ENCODE measurements around the gene SGCD.

SGCD gene

DNA sequence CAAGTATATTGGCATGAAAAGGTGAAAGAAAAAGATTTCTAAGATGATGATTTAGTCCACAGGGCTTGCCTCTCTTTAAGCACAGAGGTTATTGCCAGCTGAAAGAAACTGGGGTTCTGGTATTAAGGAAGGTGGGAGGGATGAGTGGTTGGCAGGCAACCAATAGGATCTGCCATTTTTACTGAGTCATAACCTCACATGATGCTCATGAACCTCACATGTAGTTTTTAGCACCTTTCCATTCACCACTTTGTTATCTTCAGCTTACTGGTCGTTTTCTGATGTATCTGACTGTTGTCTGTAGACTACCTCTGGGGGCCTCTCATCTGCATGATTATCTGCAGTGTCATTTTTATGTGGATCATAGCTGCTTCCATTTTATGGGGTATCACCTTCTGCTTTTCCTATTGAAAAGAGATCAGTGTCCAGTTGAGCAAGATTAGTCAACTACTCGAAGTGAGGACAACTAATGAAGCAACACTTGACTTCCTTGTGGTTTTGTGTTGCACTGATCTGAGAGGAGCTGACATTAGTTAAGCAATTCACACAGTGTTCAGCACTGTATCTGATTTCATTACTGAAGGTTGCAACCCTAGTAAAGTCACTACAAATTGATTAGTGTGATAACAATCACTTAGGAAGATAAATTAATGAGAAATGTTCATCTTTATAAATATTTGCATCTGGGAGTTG lies 186.3 kb downstream of the SGCD start:
- H3K36me3 Mint-ChIP-seq (ENCODE audit: low read depth), result no peaks in the 10 kb centered on the region
- peaks cover 39% of the 10 kb centered on the region for H3K27me3 Mint-ChIP-seq
- H3K9me3 Mint-ChIP-seq, result peaks cover under 1% of the 10 kb centered on the region
- H3K4me3 Mint-ChIP-seq, result no peak overlapping the region
- no peak for DNase-seq
- no peak overlapping the region for H3K27ac Mint-ChIP-seq
- no peaks in the 10 kb centered on the region for H3K4me1 Mint-ChIP-seq (ENCODE audit: low read depth)

DNA sequence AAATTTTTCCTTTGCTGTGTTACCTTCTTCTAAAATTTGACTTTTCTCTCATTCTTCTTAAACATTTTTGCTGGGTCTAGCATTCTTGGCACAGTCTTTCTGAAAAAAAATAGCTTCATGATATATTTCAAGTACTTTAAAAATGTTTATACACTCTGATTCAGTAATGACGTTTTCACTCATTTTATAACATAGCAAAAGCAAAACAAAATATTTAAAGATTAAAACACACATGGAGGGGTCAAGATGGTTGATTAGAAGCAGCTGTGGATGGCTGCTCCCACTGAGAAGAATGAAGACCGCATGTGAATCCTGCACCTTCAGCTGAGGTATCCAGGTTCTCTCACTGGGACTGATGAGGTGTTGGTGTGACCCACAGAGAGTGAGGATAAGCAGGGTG lies 188.2 kb downstream of the SGCD start:
- Mint-ChIP-seq H3K4me1 (ENCODE audit: low read depth) (no peaks in the 10 kb centered on the region), H3K36me3 (ENCODE audit: low read depth) (no peaks in the 10 kb centered on the region), H3K9me3 (peaks cover 6% of the 10 kb centered on the region), H3K4me3 (no peak overlapping the region), H3K27me3 (peaks cover 34% of the 10 kb centered on the region), H3K27ac (no peak overlapping the region)
- DNase-seq, result no peak

DNA sequence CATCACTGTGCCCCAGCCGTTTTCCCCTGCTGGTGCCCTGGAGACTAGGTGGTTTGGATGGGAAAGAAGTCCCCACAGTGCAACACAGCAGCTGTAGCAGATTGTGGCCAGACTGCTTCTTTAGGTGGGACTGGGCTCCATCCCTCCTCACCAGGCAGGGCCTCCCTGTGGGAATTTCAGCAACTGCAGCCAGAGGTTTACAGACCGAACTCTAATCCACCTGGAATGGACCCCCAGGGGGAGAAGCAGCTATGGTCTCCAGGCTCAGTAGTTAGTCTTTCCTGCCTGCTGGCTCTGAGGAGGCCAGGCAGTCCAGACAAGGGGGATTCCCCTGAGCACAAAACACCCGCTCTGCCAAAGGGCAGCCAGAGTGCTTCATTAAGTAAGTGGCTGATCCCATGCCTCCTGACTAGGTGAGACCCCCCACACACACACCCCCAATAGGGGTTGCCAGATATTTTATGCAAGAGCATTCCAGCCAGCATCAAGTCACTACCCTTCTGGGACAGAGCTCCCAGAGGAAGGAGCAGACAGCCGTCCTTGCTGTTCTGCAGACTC lies 188.9 kb downstream of the SGCD start:
- no peaks in the 10 kb centered on the region for H3K36me3 Mint-ChIP-seq (ENCODE audit: low read depth)
- no peaks in the 10 kb centered on the region for H3K4me1 Mint-ChIP-seq (ENCODE audit: low read depth)
- H3K27me3 Mint-ChIP-seq, result peaks cover 34% of the 10 kb centered on the region
- H3K27ac Mint-ChIP-seq, result no peak overlapping the region
- DNase-seq, result no peak
- peaks cover 6% of the 10 kb centered on the region for H3K9me3 Mint-ChIP-seq
- H3K4me3 Mint-ChIP-seq, result no peak overlapping the region

DNA sequence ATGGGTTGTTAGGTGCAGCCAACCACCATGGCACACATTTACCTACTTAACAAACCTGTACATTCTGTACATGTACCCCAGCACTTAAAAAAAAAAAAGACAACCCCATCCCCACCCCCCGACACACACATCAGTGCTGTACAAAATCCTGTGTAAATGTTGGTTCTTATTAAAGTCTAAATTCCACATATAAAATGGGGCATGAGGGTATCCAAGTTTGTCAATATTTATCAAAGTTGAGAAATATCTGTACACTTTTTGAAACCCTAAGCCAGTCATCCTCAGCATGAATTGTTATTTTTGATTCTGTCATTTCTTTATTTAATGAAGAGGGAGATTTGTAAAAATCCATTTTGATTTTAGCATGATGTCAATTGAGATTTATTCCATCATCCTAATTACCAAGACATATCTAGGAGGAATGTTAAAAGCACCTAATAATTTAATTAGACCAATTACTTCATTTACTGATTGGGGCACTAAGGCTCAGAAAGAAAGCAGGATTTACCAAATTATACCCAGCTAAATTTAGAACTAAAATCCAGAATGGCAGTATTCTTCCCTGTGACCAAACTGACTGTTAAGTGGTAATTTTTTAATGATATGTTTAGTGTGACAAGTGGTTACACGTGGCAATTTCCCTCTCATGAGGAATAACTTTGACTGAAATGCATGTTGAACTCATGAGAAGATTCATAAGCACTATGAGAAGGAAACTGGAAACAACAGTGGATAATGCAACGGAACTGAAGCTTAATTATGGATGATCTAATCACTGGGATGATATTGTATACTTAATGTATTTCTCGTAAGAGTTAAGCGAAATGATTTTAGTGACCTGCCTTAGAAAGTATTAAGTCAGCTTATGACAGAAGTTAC lies 195.9 kb downstream of the SGCD start:
- Mint-ChIP-seq H3K36me3 (ENCODE audit: low read depth) (no peaks in the 10 kb centered on the region), H3K9me3 (peaks cover 9% of the 10 kb centered on the region), H3K4me1 (ENCODE audit: low read depth) (no peaks in the 10 kb centered on the region), H3K27me3 (peaks cover 9% of the 10 kb centered on the region), H3K4me3 (no peak overlapping the region), H3K27ac (no peak overlapping the region)
- DNase-seq, result no peak

DNA sequence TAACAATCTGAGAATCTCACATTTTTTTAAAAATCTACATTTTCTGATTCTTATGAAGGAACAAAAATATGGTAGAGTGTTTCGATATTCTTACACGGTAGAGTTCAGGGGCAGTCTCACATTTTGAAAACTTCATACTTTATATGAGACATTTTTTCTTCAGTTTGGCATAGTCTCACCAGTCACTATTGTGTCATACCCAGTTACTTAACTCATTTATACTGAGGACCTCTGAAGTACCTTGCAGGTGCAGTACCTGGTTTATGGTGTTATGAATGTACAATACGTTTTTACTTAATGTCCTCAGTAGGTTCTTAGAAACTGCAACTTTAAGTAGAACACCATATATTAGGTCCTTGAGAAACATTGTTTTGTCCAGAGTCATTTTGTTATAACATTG lies 196.6 kb downstream of the SGCD start:
- DNase-seq, result no peak
- H3K36me3 Mint-ChIP-seq (ENCODE audit: low read depth), result no peaks in the 10 kb centered on the region
- H3K9me3 Mint-ChIP-seq, result peaks cover 5% of the 10 kb centered on the region
- peaks cover 3% of the 10 kb centered on the region for H3K27me3 Mint-ChIP-seq
- H3K4me1 Mint-ChIP-seq (ENCODE audit: low read depth), result no peaks in the 10 kb centered on the region
- no peak overlapping the region for H3K27ac Mint-ChIP-seq
- no peak overlapping the region for H3K4me3 Mint-ChIP-seq

DNA sequence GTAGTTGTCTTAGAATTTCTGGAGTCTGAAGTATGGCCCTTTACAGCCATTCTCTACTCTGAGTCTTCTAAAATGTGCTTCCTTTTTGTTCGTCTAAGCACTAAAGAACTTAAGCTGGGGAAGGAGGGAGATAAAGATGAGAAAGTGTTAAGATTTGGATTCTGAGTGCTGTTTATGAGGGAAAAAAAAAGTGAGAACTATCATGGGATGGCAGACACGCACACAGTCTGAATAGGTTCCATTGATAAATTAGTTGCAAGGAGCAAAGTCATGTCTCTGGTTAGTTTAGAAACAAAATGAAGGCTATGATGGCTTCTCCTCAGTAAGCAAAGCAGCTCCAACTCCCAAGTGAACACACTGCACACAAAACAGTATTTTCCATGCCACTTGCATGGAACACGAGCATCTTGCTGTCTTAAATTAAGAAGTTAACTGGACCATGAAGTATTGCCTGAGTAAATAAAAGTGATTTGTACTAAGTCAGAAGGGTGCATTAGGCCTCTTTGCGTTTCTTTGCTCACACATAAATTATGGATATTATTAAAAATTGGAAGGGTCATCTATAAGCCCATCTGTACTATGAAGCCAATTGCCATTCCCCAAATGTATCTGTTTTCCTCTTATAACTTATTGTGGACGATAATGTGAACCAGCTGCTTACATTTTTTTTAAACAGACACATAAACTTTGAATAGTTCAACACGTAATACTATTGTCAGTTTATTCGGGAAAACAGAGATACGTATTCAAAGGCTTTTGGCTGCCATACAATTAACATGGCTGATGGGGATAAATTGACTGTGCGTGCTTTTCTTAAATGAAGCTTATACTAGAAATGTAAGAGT lies 199.3 kb downstream of the SGCD start:
- no peak overlapping the region for H3K4me3 Mint-ChIP-seq

DNA sequence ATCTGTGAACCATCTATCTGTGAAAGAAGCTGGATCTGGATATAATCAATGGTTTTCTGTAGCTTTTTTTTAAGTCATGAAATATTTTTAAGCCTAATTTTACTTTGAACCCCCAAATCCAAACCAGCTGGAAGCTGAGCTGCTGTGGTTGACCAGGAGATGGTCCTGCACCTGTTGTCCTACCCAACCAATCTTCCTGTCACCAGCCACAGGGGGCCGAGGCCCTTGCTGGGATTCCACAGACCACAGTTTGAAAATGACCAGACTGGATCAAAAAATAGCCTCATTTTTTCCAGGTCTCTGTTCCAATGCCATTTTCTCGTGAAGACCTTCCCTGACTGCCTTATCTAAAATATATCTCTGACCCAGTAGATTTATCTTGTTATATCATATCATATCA lies 200.6 kb downstream of the SGCD start:
- H3K9me3 Mint-ChIP-seq, result no peaks in the 10 kb centered on the region
- no peak overlapping the region for H3K27ac Mint-ChIP-seq
- H3K4me3 Mint-ChIP-seq, result no peak overlapping the region
- H3K4me1 Mint-ChIP-seq (ENCODE audit: low read depth), result no peaks in the 10 kb centered on the region
- H3K27me3 Mint-ChIP-seq, result peaks cover 5% of the 10 kb centered on the region
- DNase-seq, result no peak
- no peaks in the 10 kb centered on the region for H3K36me3 Mint-ChIP-seq (ENCODE audit: low read depth)

More for the DNA sequence above, 199.3 kb downstream of the SGCD start:
- Mint-ChIP-seq H3K36me3 (ENCODE audit: low read depth) (no peaks in the 10 kb centered on the region), H3K27ac (no peak overlapping the region), H3K9me3 (no peaks in the 10 kb centered on the region), H3K4me1 (ENCODE audit: low read depth) (no peaks in the 10 kb centered on the region), H3K27me3 (peaks cover 3% of the 10 kb centered on the region)
- DNase-seq, result no peak

DNA sequence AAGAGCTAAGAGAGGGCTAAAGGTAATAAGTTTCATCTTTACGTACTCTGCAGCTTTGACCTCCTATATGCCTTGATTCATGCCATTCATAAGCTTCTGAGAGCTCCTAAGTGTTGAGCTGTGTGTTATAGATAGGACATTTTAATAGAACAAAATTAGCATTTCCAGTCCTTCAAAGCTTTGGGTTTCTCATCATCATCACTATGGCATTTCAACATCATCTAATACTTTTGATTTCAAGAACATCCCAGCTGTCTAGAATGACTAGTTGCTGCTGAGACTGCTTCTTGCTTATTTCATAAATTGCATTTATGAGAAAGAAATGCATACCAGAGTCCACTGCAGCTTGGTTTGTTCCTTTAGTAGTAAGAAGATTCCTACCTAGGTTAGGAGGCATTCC lies 201.7 kb downstream of the SGCD start:
- H3K9me3 Mint-ChIP-seq, result no peaks in the 10 kb centered on the region
- H3K27ac Mint-ChIP-seq, result no peak overlapping the region
- no peaks in the 10 kb centered on the region for H3K36me3 Mint-ChIP-seq (ENCODE audit: low read depth)
- H3K4me1 Mint-ChIP-seq (ENCODE audit: low read depth), result no peaks in the 10 kb centered on the region
- DNase-seq, result no peak
- H3K27me3 Mint-ChIP-seq, result peaks cover 5% of the 10 kb centered on the region
- H3K4me3 Mint-ChIP-seq, result no peak overlapping the region

DNA sequence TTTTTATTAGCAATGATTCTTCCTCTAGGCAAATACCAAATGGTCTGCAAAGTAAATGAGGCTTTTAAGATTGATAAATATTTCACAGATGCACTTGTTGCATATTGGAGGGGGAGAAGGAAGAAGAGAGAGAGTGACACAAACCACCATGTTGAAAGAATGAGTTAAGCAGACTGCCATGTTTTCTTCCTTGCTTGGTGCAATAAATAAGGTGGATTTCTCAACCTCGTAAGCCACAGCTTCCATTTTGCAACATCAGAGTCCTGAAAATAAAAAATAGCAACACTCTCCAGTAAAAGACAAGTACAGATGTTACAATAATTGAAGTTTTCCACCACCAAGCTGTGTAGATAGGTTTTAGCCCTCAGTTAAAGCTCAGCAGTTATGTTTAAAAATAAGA lies 202.9 kb downstream of the SGCD start:
- no peak overlapping the region for H3K27ac Mint-ChIP-seq
- no peak overlapping the region for H3K4me3 Mint-ChIP-seq
- no peaks in the 10 kb centered on the region for H3K36me3 Mint-ChIP-seq (ENCODE audit: low read depth)
- no peaks in the 10 kb centered on the region for H3K9me3 Mint-ChIP-seq
- no peak for DNase-seq
- H3K4me1 Mint-ChIP-seq (ENCODE audit: low read depth), result no peaks in the 10 kb centered on the region
- peaks cover 5% of the 10 kb centered on the region for H3K27me3 Mint-ChIP-seq

DNA sequence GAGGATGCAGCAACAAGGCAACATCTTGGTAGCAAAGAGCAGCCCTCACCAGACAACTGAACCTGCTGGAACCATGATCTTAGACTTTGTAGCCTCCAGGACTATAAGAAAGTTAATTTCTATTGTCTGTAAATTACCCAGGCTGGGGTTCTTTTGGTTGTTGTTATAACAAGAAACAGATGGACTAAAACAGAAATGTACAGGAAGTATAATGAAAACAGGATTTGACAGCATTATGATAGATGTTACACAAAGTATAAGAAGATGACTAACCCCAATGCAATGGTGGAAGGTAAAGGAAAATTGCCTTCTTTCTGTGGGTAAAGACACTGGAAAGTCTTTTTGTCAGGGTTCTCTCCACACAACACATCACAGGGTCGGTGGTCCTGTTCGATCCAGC lies 204.2 kb downstream of the SGCD start:
- Mint-ChIP-seq H3K9me3 (no peaks in the 10 kb centered on the region), H3K27ac (no peak overlapping the region), H3K4me1 (ENCODE audit: low read depth) (no peaks in the 10 kb centered on the region), H3K4me3 (no peak overlapping the region), H3K27me3 (peaks cover 9% of the 10 kb centered on the region), H3K36me3 (ENCODE audit: low read depth) (no peaks in the 10 kb centered on the region)
- no peak for DNase-seq

DNA sequence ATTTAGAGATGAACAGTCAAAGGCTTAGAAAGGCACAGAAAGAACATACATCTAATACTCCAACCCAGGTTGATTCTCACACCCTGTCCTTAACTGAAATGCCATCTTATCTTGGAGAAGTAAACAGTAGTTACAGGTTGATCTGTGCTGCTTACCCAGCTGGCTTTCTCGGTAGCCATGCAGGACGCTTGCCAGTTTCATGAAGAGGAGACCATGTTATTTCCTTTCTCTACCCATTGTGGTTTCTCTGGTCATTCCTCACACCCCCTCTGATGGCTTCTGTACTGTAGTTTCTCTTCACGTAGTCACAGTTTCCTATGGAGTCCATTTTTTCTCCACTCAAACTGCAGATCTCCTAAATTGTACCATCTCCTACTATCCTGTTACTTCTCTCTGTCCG lies 206.0 kb downstream of the SGCD start:
- Mint-ChIP-seq H3K27ac (no peak overlapping the region), H3K9me3 (no peaks in the 10 kb centered on the region), H3K27me3 (peaks cover 11% of the 10 kb centered on the region), H3K4me3 (no peak overlapping the region), H3K36me3 (ENCODE audit: low read depth) (no peaks in the 10 kb centered on the region), H3K4me1 (ENCODE audit: low read depth) (no peaks in the 10 kb centered on the region)
- DNase-seq, result no peak

DNA sequence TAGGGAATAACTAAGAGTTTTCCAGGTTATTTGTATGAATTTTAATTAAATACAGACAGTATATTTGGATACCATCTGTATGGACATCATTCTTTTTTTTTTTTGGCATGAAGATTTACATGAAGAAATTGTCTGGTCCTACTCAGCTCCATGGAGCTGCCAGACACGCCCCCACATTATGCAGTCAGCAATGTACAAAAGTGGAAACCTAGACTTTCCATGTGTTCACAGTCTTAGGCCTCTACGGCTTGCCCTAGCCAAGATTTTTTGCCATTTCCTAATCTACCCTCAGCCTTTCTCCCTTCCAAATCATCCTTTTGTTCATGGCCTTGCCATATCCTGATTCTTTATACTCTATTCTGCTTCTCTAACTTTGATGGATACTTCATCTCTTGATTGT lies 207.1 kb downstream of the SGCD start:
- H3K4me3 Mint-ChIP-seq, result no peak overlapping the region

DNA sequence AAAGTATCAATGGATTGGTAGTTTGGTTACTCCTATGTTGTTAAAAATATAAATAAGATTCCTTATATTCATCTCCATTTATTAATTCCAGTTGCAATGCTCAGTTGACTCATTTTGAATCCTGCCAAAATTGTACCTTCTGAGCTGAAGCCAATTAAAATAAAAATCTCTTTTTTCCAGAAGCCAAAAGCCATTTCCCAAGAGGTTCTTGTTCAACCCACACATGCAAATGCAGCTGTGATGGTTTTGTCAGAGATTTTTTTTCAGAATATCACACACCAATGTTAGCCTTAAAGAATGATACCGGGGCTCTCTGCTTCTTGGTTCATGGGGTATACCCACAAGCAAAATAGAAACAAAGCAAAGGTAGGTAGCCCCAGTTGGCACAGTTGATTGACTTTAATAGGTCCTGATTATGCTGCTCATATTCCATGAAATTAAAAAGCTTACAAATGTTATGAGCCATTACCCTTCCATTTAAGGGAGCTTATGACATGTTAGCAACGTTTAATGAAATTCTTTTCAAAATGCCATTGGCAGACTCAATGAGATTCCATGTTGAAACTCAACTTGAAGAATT lies 208.0 kb downstream of the SGCD start:
- no peak overlapping the region for H3K27ac Mint-ChIP-seq
- H3K4me1 Mint-ChIP-seq (ENCODE audit: low read depth), result no peaks in the 10 kb centered on the region
- DNase-seq, result no peak

More for the DNA sequence above, 207.1 kb downstream of the SGCD start:
- Mint-ChIP-seq H3K4me1 (ENCODE audit: low read depth) (no peaks in the 10 kb centered on the region), H3K36me3 (ENCODE audit: low read depth) (no peaks in the 10 kb centered on the region), H3K9me3 (no peaks in the 10 kb centered on the region), H3K27ac (no peak overlapping the region), H3K27me3 (peaks cover 11% of the 10 kb centered on the region)
- no peak for DNase-seq

DNA sequence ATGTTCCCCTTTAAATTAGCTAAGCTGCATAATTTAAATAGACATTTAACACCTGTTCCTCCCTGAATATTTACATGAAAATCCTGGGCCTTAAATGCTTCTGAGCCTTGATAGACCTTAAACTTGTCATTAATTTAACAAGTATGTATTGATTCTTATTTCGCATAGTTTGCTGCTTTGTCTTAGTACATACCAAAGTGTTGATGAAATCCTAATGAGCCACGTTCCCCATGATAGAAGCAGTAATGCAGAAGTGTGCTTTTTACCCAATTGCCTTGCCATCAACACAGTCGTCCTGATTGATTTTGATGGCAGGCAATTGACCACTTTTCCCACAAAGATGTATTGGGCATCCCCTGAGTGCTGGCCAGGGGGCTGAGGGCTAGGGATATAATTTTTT lies 213.5 kb downstream of the SGCD start:
- Mint-ChIP-seq H3K9me3 (no peaks in the 10 kb centered on the region), H3K4me3 (no peak overlapping the region), H3K27me3 (peaks cover 18% of the 10 kb centered on the region), H3K27ac (no peak overlapping the region), H3K4me1 (ENCODE audit: low read depth) (no peaks in the 10 kb centered on the region), H3K36me3 (ENCODE audit: low read depth) (no peaks in the 10 kb centered on the region)
- no peak for DNase-seq

More for the DNA sequence above, 208.0 kb downstream of the SGCD start:
- no peaks in the 10 kb centered on the region for H3K9me3 Mint-ChIP-seq
- H3K36me3 Mint-ChIP-seq (ENCODE audit: low read depth), result no peaks in the 10 kb centered on the region
- H3K27me3 Mint-ChIP-seq, result peaks cover 11% of the 10 kb centered on the region
- H3K4me3 Mint-ChIP-seq, result no peak overlapping the region
